ENCODE measurements around the gene MED8.

DNA sequence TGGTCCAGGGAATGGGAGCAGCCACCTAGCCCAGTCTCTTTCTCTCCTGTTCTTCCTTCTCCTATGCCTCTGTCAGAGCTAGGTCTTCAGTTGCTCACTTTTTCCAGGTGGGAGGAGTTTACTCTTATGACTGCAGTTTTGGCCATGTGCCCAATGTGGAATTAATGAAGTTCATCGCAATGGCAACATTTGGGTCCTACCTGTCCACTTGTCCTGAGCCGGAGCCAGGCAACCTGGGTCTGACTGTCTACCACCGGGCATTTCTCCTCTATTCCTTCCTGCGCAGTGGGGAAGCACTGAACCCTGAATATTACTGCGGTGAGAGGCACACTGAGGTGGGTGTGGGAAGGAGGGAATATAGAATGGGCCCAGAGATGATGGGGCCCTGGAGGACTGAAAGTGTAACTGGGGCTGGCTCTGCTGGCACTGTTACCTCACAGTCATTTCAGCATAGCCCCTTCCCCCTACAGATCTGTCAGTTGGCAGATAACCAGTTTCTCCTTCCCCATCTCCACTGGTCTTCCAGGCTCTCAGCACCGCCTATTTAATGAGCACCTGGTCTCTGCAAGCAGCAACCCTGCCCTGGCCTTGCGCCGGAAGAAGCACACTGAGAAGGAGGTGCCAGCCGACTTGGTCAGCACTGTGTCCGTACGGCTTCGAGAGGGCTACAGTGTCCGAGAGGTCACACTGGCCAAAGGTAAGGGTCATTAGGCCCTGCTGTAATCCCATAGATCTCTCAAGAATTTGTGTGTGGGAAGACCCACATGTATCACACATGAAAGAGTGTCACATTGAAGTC lies 30.2 kb upstream of the MED8 start:
- TF ChIP-seq MAZ (IDR thresholded peaks at IDR 0.05; ENCODE audit: borderline replicate concordance, low read depth, low read length) = no peak
- TF ChIP-seq, protein P1, sequence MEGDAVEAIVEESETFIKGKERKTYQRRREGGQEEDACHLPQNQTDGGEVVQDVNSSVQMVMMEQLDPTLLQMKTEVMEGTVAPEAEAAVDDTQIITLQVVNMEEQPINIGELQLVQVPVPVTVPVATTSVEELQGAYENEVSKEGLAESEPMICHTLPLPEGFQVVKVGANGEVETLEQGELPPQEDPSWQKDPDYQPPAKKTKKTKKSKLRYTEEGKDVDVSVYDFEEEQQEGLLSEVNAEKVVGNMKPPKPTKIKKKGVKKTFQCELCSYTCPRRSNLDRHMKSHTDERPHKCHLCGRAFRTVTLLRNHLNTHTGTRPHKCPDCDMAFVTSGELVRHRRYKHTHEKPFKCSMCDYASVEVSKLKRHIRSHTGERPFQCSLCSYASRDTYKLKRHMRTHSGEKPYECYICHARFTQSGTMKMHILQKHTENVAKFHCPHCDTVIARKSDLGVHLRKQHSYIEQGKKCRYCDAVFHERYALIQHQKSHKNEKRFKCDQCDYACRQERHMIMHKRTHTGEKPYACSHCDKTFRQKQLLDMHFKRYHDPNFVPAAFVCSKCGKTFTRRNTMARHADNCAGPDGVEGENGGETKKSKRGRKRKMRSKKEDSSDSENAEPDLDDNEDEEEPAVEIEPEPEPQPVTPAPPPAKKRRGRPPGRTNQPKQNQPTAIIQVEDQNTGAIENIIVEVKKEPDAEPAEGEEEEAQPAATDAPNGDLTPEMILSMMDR (IDR thresholded peaks at IDR 0.05) = no peak
- TF ChIP-seq, protein P2, sequence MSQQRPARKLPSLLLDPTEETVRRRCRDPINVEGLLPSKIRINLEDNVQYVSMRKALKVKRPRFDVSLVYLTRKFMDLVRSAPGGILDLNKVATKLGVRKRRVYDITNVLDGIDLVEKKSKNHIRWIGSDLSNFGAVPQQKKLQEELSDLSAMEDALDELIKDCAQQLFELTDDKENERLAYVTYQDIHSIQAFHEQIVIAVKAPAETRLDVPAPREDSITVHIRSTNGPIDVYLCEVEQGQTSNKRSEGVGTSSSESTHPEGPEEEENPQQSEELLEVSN (IDR thresholded peaks at IDR 0.05; ENCODE audit: borderline replicate concordance, low read depth) = no peak
- no peak for TF ChIP-seq FOSL2 (IDR thresholded peaks at IDR 0.05)
- no peak for TF ChIP-seq FOSL2 (CRISPR knock-in tag; IDR thresholded peaks at IDR 0.05)
- TF ChIP-seq JUN (IDR thresholded peaks at IDR 0.05) = no peak
- no peak for TF ChIP-seq SREBF2 (IDR thresholded peaks at IDR 0.05)
